PFSK-1 (cell line): Measurements from ENCODE around the gene TACR1.

Source experiments
- POLR2AphosphoS5 ChIP-seq: IDR thresholded peaks from 2 replicates; pipeline ENCODE4 v1.6.1; 2012; ENCODE audit warnings: low read depth, mild to moderate bottlenecking, control low read depth, low read length, moderate library complexity
- TAF1 ChIP-seq: IDR thresholded peaks from 2 replicates; pipeline ENCODE4 v1.6.1; 2012; ENCODE audit warnings: low read length, control low read depth, borderline replicate concordance; ENCODE audit not compliant: insufficient read depth

DNA sequence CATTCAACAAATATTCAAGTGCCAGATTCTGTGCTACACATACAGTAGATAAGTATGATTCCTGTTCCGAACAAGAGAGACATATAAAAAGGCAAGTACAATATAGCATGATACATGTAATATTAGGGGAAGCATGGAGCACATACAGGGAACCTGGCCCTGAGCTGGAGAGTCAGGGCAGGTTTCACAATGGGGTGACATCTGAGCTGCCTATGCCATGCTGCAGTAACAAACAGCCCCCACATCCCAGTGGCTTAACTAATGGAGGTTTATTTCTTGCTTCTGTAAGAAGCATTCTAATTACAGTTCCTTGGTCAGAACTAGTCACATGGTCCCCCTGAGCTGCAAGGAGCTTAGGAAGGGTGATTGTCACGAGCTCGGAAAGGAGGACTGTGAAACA, 27.3 kb upstream of the TACR1 start:
- TF ChIP-seq POLR2AphosphoS5 (no peak), TAF1 (no peak)
